GM19397 (cell line): ENCODE data around the gene CD22.
"Not testable (repeated sequence)": the region's sequence is repeated elsewhere in the genome, so short reads cannot be mapped to it uniquely, and the experiment has no call there.

Source experiments
- ATAC-seq: cut with Tn5 transposase; IDR thresholded peaks from one replicate; pipeline ENCODE4 v1.9.1; 2021; ENCODE audit warnings: mild to moderate bottlenecking, moderate library complexity; ENCODE audit not compliant: unreplicated experiment

CD22 gene

GRCh38 chr19:35357867-35358573 lies 29.0 kb downstream of the CD22 start, which contains the start of gene FFAR3:
Gene FFAR3 (plus strand): TSS chr19:35358460. CDS start chr19:35358891, 431 bp downstream.
- no peak for ATAC-seq

GRCh38 chr19:35358834-35359233 lies 29.8 kb downstream of the CD22 start:
- ATAC-seq, result not testable (repeated sequence)

- ATAC-seq, result not testable (repeated sequence)
Observed at GRCh38 chr19:35359395-35359794, 30.4 kb downstream of the CD22 start.

GRCh38 chr19:35360081-35360480 lies 31.1 kb downstream of the CD22 start:
- ATAC-seq, result not testable (repeated sequence)

- no peak for ATAC-seq
Observed at GRCh38 chr19:35360880-35361420, 32.0 kb downstream of the CD22 start.

GRCh38 chr19:35362261-35363000 lies 33.4 kb downstream of the CD22 start:
- no peak for ATAC-seq

GRCh38 chr19:35363001-35363590 lies 34.1 kb downstream of the CD22 start:
- no peak for ATAC-seq

- ATAC-seq, result no peak
Observed at GRCh38 chr19:35363711-35364425, 34.9 kb downstream of the CD22 start.

- no peak for ATAC-seq
Observed at GRCh38 chr19:35365303-35365702, 36.3 kb downstream of the CD22 start.

- ATAC-seq, result no peak
Observed at GRCh38 chr19:35368378-35368777, 39.4 kb downstream of the CD22 start.

- no peak for ATAC-seq
Observed at GRCh38 chr19:35369522-35369921, 40.5 kb downstream of the CD22 start.

GRCh38 chr19:35370722-35371121 lies 41.7 kb downstream of the CD22 start, which contains the start of gene GPR42:
Gene GPR42 (plus strand): TSS chr19:35371068. CDS start chr19:35371360, 292 bp downstream.
- no peak for ATAC-seq

GRCh38 chr19:35373492-35373891 lies 44.5 kb downstream of the CD22 start:
- no peak for ATAC-seq

- not testable (repeated sequence) for ATAC-seq
Observed at GRCh38 chr19:35374031-35374430, 45.0 kb downstream of the CD22 start.

GRCh38 chr19:35375505-35376307 lies 46.7 kb downstream of the CD22 start:
- no peak for ATAC-seq

- ATAC-seq, result no peak
Observed at GRCh38 chr19:35377656-35378055, 48.7 kb downstream of the CD22 start.

GRCh38 chr19:35378356-35378755 lies 49.4 kb downstream of the CD22 start:
- no peak for ATAC-seq

GRCh38 chr19:35379545-35379944 lies 50.6 kb downstream of the CD22 start:
- not testable (repeated sequence) for ATAC-seq

- no peak for ATAC-seq
Observed at GRCh38 chr19:35379992-35380391, 51.0 kb downstream of the CD22 start.
